MM.1S (cell line): Measurements from ENCODE around the gene F3.

Experiments used
- EZH2 ChIP-seq: fragments of 300-600 bp; sonication (generic); optimal IDR thresholded peaks from 2 replicates; pipeline ENCODE3; 2017; ENCODE audit warnings: low read depth, mild to moderate bottlenecking, antibody characterized with exemption, low read length, mixed read lengths
- TF ChIP-seq, protein P1 (sequence below): fragments of 300-600 bp; sonication (generic); IDR thresholded peaks from 2 replicates; pipeline ENCODE4 v1.5.1; 2016; ENCODE audit warnings: antibody characterized with exemption, low read length, mixed read lengths

- no peak for TF ChIP-seq EZH2
- TF ChIP-seq, protein P1, sequence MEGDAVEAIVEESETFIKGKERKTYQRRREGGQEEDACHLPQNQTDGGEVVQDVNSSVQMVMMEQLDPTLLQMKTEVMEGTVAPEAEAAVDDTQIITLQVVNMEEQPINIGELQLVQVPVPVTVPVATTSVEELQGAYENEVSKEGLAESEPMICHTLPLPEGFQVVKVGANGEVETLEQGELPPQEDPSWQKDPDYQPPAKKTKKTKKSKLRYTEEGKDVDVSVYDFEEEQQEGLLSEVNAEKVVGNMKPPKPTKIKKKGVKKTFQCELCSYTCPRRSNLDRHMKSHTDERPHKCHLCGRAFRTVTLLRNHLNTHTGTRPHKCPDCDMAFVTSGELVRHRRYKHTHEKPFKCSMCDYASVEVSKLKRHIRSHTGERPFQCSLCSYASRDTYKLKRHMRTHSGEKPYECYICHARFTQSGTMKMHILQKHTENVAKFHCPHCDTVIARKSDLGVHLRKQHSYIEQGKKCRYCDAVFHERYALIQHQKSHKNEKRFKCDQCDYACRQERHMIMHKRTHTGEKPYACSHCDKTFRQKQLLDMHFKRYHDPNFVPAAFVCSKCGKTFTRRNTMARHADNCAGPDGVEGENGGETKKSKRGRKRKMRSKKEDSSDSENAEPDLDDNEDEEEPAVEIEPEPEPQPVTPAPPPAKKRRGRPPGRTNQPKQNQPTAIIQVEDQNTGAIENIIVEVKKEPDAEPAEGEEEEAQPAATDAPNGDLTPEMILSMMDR, result no peak
Observed at GRCh38 chr1:94554580-94554979, 13.0 kb upstream of the F3 start.
